Measurements from ENCODE around the gene DISC1.

The DISC1 gene

DNA sequence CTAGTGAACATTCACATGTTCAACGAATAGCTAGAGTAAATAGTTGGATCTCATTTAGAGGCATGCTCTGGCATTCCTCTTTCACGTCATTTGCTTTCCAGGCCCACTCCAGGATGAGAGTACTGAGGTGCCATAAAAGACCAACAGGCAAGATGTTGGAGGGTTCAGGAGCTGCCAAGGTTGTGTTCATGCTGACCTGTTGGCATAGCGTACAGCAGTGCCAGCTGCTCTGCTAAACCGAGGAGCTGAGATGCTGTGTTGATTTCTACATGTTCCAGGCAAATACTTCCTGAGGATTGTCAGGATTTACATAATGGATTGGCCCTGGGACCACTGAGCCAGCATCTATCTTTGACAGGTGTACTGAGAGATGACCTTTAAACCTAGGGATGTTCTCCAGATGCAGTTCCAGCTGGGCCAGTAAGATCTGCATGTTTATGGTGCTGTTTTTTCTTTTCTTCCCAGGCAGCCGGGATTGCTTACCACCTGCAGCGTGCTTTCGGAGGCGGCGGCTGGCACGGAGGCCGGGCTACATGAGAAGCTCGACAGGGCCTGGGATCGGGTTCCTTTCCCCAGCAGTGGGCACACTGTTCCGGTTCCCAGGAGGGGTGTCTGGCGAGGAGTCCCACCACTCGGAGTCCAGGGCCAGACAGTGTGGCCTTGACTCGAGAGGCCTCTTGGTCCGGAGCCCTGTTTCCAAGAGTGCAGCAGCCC is 66.9 kb downstream of the DISC1 start:
- no peak overlapping the region for H3K4me3 ChIP-seq (ENCODE audit: insufficient read depth, low read length, poor library complexity, severe bottlenecking)
- no peak overlapping the region for H3K27ac ChIP-seq (ENCODE audit: low read depth, low read length)

DNA sequence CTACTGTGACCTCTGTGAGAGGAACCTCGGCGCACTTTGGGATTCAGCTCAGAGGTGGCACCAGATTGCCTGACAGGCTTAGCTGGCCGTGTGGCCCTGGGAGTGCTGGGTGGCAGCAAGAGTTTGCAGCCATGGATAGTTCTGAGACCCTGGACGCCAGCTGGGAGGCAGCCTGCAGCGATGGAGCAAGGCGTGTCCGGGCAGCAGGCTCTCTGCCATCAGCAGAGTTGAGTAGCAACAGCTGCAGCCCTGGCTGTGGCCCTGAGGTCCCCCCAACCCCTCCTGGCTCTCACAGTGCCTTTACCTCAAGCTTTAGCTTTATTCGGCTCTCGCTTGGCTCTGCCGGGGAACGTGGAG is 67.5 kb downstream of the DISC1 start:
- Histone ChIP-seq H3K9ac (ENCODE audit: low read length) (no peak overlapping the region), H3K4me2 (ENCODE audit: low read depth, low read length, poor library complexity, severe bottlenecking) (no peak overlapping the region), H4K20me1 (ENCODE audit: low read depth, low read length) (no peaks in the 10 kb centered on the region), H2AFZ (ENCODE audit: low read depth, low read length, severe bottlenecking) (no peak overlapping the region), H3K9me3 (ENCODE audit: insufficient read depth, low read length) (no peaks in the 10 kb centered on the region), H3K27ac (ENCODE audit: low read depth, low read length) (no peak overlapping the region), H3K4me3 (ENCODE audit: insufficient read depth, low read length, poor library complexity, severe bottlenecking) (no peak overlapping the region), H3K79me2 (ENCODE audit: insufficient read depth, low read length) (no peaks in the 10 kb centered on the region), H3K36me3 (ENCODE audit: low read length) (no peaks in the 10 kb centered on the region), H3F3A (ENCODE audit: insufficient read depth) (no peaks in the 10 kb centered on the region), H3K9me2 (replicated peaks; ENCODE audit: insufficient read depth, low read length) (no peaks in the 10 kb centered on the region), H3K27me3 (ENCODE audit: low read length) (no peaks in the 10 kb centered on the region)
- no peak for TF ChIP-seq EZH2phosphoT487 (conservative IDR thresholded peaks at IDR 0.05; ENCODE audit: low read length)
- TF ChIP-seq, protein P1, sequence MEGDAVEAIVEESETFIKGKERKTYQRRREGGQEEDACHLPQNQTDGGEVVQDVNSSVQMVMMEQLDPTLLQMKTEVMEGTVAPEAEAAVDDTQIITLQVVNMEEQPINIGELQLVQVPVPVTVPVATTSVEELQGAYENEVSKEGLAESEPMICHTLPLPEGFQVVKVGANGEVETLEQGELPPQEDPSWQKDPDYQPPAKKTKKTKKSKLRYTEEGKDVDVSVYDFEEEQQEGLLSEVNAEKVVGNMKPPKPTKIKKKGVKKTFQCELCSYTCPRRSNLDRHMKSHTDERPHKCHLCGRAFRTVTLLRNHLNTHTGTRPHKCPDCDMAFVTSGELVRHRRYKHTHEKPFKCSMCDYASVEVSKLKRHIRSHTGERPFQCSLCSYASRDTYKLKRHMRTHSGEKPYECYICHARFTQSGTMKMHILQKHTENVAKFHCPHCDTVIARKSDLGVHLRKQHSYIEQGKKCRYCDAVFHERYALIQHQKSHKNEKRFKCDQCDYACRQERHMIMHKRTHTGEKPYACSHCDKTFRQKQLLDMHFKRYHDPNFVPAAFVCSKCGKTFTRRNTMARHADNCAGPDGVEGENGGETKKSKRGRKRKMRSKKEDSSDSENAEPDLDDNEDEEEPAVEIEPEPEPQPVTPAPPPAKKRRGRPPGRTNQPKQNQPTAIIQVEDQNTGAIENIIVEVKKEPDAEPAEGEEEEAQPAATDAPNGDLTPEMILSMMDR (IDR thresholded peaks at IDR 0.05; ENCODE audit: insufficient read depth, low read length, poor library complexity, severe bottlenecking), result no peak

More for the DNA sequence above, 66.9 kb downstream of the DISC1 start:
- Histone ChIP-seq H3K27me3 (ENCODE audit: low read length) (no peaks in the 10 kb centered on the region), H3K36me3 (ENCODE audit: low read length) (no peaks in the 10 kb centered on the region), H3K9ac (ENCODE audit: low read length) (no peak overlapping the region), H3K9me2 (replicated peaks; ENCODE audit: insufficient read depth, low read length) (no peaks in the 10 kb centered on the region), H4K20me1 (ENCODE audit: low read depth, low read length) (no peaks in the 10 kb centered on the region), H3K9me3 (ENCODE audit: insufficient read depth, low read length) (no peaks in the 10 kb centered on the region), H3K4me2 (ENCODE audit: low read depth, low read length, poor library complexity, severe bottlenecking) (no peak overlapping the region), H2AFZ (ENCODE audit: low read depth, low read length, severe bottlenecking) (no peak overlapping the region), H3F3A (ENCODE audit: insufficient read depth) (no peaks in the 10 kb centered on the region), H3K79me2 (ENCODE audit: insufficient read depth, low read length) (no peaks in the 10 kb centered on the region)
- TF ChIP-seq, protein P1 (IDR thresholded peaks at IDR 0.05; ENCODE audit: insufficient read depth, low read length, poor library complexity, severe bottlenecking), result no peak
- no peak for TF ChIP-seq EZH2phosphoT487 (conservative IDR thresholded peaks at IDR 0.05; ENCODE audit: low read length)

DNA sequence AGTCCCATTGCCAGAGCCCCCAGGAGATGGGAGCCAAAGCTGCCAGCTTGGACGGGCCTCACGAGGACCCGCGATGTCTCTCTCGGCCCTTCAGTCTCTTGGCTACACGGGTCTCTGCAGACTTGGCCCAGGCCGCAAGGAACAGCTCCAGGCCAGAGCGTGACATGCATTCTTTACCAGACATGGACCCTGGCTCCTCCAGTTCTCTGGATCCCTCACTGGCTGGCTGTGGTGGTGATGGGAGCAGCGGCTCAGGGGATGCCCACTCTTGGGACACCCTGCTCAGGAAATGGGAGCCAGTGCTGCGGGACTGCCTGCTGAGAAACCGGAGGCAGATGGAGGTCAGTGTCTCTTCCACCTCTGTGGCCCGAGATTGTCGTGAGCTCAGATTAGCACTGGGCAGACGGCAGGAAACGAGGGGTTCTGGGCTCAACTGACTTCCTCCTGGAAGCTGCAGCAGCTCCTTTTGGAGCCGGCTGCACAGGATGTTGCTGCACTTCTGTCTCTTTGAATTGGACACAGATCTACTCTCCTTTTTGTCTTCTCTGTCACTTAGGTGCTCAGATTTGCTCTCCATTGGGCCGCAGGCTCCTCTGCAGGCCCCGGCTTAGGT is 68.0 kb downstream of the DISC1 start:
- H3K9me2 ChIP-seq (replicated peaks; ENCODE audit: insufficient read depth, low read length), result no peaks in the 10 kb centered on the region
- H3K27ac ChIP-seq (ENCODE audit: low read depth, low read length), result no peak overlapping the region
- H3K27me3 ChIP-seq (ENCODE audit: low read length), result no peaks in the 10 kb centered on the region
- no peaks in the 10 kb centered on the region for H3F3A ChIP-seq (ENCODE audit: insufficient read depth)
- TF ChIP-seq, protein P1 (IDR thresholded peaks at IDR 0.05; ENCODE audit: insufficient read depth, low read length, poor library complexity, severe bottlenecking), result no peak
- no peak for TF ChIP-seq EZH2phosphoT487 (conservative IDR thresholded peaks at IDR 0.05; ENCODE audit: low read length)
- no peaks in the 10 kb centered on the region for H3K79me2 ChIP-seq (ENCODE audit: insufficient read depth, low read length)
- H2AFZ ChIP-seq (ENCODE audit: low read depth, low read length, severe bottlenecking), result no peak overlapping the region
- H3K9me3 ChIP-seq (ENCODE audit: insufficient read depth, low read length), result no peaks in the 10 kb centered on the region
- no peak overlapping the region for H3K9ac ChIP-seq (ENCODE audit: low read length)
- H3K4me2 ChIP-seq (ENCODE audit: low read depth, low read length, poor library complexity, severe bottlenecking), result no peak overlapping the region
- H3K36me3 ChIP-seq (ENCODE audit: low read length), result no peaks in the 10 kb centered on the region
- H3K4me3 ChIP-seq (ENCODE audit: insufficient read depth, low read length, poor library complexity, severe bottlenecking), result no peak overlapping the region
- H4K20me1 ChIP-seq (ENCODE audit: low read depth, low read length), result no peaks in the 10 kb centered on the region
